Measurements from ENCODE around the gene TBL1XR1. TPM values are rescaled to one million over a fixed set of nuclear protein-coding genes. Genes with fewer than 3 reads are reported as not detected.

Gene TBL1XR1
- total RNA-seq, 1 donor from 2014 or later, result 275 TPM

DNA sequence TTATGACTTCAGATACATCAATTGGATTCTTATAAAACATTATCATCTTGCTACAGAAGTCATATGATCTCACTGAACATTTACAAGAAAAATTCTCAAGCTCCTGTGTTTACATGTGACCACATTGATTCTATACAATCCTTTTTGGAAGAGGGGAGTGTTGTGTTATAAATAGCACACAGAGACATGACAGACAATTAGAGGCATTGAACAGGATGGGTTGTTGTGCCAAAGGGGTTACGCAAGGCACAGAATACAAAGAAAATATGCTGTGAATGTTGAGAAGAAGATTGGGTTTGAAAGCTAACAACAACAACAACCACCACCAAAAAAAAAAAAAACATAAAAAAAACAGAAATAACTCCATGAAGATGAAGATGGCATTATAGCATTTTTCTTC, 32.5 kb upstream of the TBL1XR1 start:
- Histone ChIP-seq H3K79me2 (ENCODE audit: low read depth) (no peaks in the 10 kb centered on the region), H3K4me1 (no peaks in the 10 kb centered on the region), H4K20me1 (ENCODE audit: low read depth) (no peaks in the 10 kb centered on the region), H3F3A (ENCODE audit: low read depth) (no peaks in the 10 kb centered on the region), H3K4me2 (no peak overlapping the region), H3K9me3 (ENCODE audit: low read depth) (peaks cover 8% of the 10 kb centered on the region), H2AFZ (replicated peaks) (no peak overlapping the region), H3K27me3 (no peaks in the 10 kb centered on the region), H3K27ac (no peak overlapping the region), H3K36me3 (no peaks in the 10 kb centered on the region), H3K4me3 (no peak overlapping the region), H3K9ac (no peak overlapping the region)
- no peak overlapping the region for H3K27ac Mint-ChIP-seq
- peaks cover 2% of the 10 kb centered on the region for H3K36me3 Mint-ChIP-seq
- H3K4me1 Mint-ChIP-seq, result no peaks in the 10 kb centered on the region
- H3K27me3 Mint-ChIP-seq (ENCODE audit: insufficient read depth, low read depth), result peaks cover 2% of the 10 kb centered on the region
- DNase-seq (ENCODE audit: low spot score), result no peak
- no peak overlapping the region for H3K4me3 Mint-ChIP-seq
- TF ChIP-seq EZH2phosphoT487 (IDR thresholded peaks at IDR 0.05), result no peak
- no peak for TF ChIP-seq EZH2 (IDR thresholded peaks at IDR 0.05)
- TF ChIP-seq, protein P1, sequence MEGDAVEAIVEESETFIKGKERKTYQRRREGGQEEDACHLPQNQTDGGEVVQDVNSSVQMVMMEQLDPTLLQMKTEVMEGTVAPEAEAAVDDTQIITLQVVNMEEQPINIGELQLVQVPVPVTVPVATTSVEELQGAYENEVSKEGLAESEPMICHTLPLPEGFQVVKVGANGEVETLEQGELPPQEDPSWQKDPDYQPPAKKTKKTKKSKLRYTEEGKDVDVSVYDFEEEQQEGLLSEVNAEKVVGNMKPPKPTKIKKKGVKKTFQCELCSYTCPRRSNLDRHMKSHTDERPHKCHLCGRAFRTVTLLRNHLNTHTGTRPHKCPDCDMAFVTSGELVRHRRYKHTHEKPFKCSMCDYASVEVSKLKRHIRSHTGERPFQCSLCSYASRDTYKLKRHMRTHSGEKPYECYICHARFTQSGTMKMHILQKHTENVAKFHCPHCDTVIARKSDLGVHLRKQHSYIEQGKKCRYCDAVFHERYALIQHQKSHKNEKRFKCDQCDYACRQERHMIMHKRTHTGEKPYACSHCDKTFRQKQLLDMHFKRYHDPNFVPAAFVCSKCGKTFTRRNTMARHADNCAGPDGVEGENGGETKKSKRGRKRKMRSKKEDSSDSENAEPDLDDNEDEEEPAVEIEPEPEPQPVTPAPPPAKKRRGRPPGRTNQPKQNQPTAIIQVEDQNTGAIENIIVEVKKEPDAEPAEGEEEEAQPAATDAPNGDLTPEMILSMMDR (IDR thresholded peaks at IDR 0.05), result no peak
- H3K9me3 Mint-ChIP-seq, result peaks cover 13% of the 10 kb centered on the region

DNA sequence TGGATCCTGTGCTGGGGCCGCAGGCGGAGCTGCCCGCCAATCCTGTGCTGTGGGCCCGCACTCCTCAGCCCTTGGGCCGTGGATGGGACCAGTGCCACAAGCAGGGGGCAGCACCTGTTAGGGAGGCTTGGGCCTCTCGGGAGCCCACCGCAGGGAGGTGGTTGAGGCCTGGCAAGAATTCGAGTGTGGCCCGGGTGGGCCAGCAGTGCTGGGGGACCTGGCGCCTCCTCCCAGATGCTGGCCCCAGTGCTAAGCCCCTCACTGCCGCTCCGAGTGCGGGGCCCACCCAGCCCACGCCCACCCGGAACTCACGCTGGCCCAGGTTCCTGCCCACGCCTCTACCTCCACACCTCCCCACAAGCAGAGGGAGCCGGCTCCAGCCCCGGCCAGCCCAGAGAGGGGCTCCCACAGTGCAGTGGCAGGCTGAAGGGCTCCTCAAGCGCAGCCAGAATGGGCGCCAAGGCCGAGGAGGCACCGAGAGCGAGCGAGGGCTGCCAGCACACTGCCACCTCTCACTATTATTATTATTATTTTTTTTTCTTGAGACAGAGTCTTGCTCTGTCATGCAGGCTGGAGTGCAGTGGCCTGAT, 31.4 kb upstream of the TBL1XR1 start:
- Histone ChIP-seq H3K9me3 (ENCODE audit: low read depth) (peaks cover 8% of the 10 kb centered on the region), H3K4me2 (no peak overlapping the region), H3K9ac (no peak overlapping the region), H3F3A (ENCODE audit: low read depth) (no peaks in the 10 kb centered on the region), H3K27ac (no peak overlapping the region), H3K79me2 (ENCODE audit: low read depth) (no peaks in the 10 kb centered on the region), H2AFZ (replicated peaks) (no peak overlapping the region), H3K4me3 (no peak overlapping the region), H3K36me3 (no peaks in the 10 kb centered on the region), H4K20me1 (ENCODE audit: low read depth) (no peaks in the 10 kb centered on the region), H3K27me3 (no peaks in the 10 kb centered on the region), H3K4me1 (no peaks in the 10 kb centered on the region)
- no peak overlapping the region for H3K4me3 Mint-ChIP-seq
- peaks cover 2% of the 10 kb centered on the region for H3K36me3 Mint-ChIP-seq
- TF ChIP-seq EZH2 (IDR thresholded peaks at IDR 0.05), result no peak
- TF ChIP-seq EZH2phosphoT487 (IDR thresholded peaks at IDR 0.05), result no peak
- TF ChIP-seq, protein P1 (IDR thresholded peaks at IDR 0.05), result no peak
- DNase-seq (ENCODE audit: low spot score), result no peak
- peaks cover 2% of the 10 kb centered on the region for H3K27me3 Mint-ChIP-seq (ENCODE audit: insufficient read depth, low read depth)
- peaks cover 13% of the 10 kb centered on the region for H3K9me3 Mint-ChIP-seq
- H3K4me1 Mint-ChIP-seq, result no peaks in the 10 kb centered on the region
- H3K27ac Mint-ChIP-seq, result no peak overlapping the region

DNA sequence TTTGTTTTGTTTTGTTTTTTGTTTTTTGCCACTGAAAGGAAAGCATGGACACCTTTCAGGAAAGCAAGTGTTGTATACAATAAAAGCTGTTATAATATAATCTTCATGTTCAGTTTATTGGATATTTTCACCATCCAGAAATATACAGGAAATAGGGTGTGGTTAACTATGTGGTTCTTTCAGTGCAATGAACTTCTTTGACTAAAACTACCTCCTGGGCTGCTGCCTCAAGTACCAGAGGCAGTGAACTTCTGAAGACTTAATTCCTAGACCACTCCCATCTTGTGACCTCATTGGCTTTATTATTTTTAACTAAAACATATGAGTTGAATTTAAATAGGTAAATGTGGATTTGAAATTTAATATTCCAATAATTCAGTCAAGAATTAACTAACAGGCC, 27.1 kb upstream of the TBL1XR1 start:
- Histone ChIP-seq H3K27ac (no peak overlapping the region), H3K4me1 (no peaks in the 10 kb centered on the region), H4K20me1 (ENCODE audit: low read depth) (no peaks in the 10 kb centered on the region), H2AFZ (replicated peaks) (no peak overlapping the region), H3K9me3 (ENCODE audit: low read depth) (peaks cover 5% of the 10 kb centered on the region), H3K27me3 (no peaks in the 10 kb centered on the region), H3K36me3 (no peaks in the 10 kb centered on the region), H3F3A (ENCODE audit: low read depth) (no peaks in the 10 kb centered on the region), H3K79me2 (ENCODE audit: low read depth) (no peaks in the 10 kb centered on the region), H3K4me2 (no peak overlapping the region), H3K4me3 (no peak overlapping the region), H3K9ac (no peak overlapping the region)
- Mint-ChIP-seq H3K9me3 (peaks cover 8% of the 10 kb centered on the region), H3K27ac (no peak overlapping the region), H3K4me3 (no peak overlapping the region), H3K27me3 (ENCODE audit: insufficient read depth, low read depth) (no peaks in the 10 kb centered on the region), H3K36me3 (peaks cover 2% of the 10 kb centered on the region), H3K4me1 (peaks cover 5% of the 10 kb centered on the region)
- TF ChIP-seq EZH2 (IDR thresholded peaks at IDR 0.05), result no peak
- DNase-seq (ENCODE audit: low spot score), result no peak

DNA sequence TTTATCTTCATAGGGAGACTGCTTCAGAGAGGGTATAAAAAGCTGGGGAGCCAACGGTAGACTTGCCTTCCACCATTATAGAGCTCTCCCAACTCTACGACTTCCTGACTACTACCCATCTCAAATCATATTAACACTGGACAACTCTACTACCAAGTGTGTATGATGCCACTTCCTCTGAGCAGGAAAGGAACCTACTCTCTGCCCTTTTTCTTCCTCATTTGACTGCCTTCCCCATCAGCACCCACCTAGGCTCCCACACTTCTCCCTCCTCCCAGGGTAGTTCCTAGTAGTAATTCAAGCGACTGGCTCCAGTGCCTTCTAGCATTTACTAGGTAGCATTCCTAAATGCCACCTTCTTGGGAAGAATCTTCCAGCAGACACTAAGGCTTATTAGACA, 24.5 kb upstream of the TBL1XR1 start:
- H3K4me2 ChIP-seq, result no peak overlapping the region
- no peak overlapping the region for H3K27ac Mint-ChIP-seq
- no peak for DNase-seq (ENCODE audit: low spot score)
- no peaks in the 10 kb centered on the region for H3K27me3 ChIP-seq
- H2AFZ ChIP-seq (replicated peaks), result no peak overlapping the region
- no peaks in the 10 kb centered on the region for H3K36me3 ChIP-seq
- peaks cover 5% of the 10 kb centered on the region for H3K4me1 Mint-ChIP-seq
- no peak overlapping the region for H3K27ac ChIP-seq
- H4K20me1 ChIP-seq (ENCODE audit: low read depth), result no peaks in the 10 kb centered on the region
- H3K4me1 ChIP-seq, result no peaks in the 10 kb centered on the region
- no peak overlapping the region for H3K4me3 ChIP-seq
- no peak overlapping the region for H3K4me3 Mint-ChIP-seq
- H3K9me3 Mint-ChIP-seq, result peaks cover 3% of the 10 kb centered on the region
- H3K36me3 Mint-ChIP-seq, result no peaks in the 10 kb centered on the region
- H3F3A ChIP-seq (ENCODE audit: low read depth), result no peaks in the 10 kb centered on the region
- H3K79me2 ChIP-seq (ENCODE audit: low read depth), result no peaks in the 10 kb centered on the region
- H3K9ac ChIP-seq, result no peak overlapping the region
- TF ChIP-seq EZH2 (IDR thresholded peaks at IDR 0.05) (no peak), EZH2phosphoT487 (IDR thresholded peaks at IDR 0.05) (no peak)
- TF ChIP-seq, protein P1 (IDR thresholded peaks at IDR 0.05), result no peak
- H3K27me3 Mint-ChIP-seq (ENCODE audit: insufficient read depth, low read depth), result peaks cover 5% of the 10 kb centered on the region
- no peaks in the 10 kb centered on the region for H3K9me3 ChIP-seq (ENCODE audit: low read depth)

All from neural progenitor cell (in vitro differentiated cells).